ENCODE data around the gene ATP1B3.

DNA sequence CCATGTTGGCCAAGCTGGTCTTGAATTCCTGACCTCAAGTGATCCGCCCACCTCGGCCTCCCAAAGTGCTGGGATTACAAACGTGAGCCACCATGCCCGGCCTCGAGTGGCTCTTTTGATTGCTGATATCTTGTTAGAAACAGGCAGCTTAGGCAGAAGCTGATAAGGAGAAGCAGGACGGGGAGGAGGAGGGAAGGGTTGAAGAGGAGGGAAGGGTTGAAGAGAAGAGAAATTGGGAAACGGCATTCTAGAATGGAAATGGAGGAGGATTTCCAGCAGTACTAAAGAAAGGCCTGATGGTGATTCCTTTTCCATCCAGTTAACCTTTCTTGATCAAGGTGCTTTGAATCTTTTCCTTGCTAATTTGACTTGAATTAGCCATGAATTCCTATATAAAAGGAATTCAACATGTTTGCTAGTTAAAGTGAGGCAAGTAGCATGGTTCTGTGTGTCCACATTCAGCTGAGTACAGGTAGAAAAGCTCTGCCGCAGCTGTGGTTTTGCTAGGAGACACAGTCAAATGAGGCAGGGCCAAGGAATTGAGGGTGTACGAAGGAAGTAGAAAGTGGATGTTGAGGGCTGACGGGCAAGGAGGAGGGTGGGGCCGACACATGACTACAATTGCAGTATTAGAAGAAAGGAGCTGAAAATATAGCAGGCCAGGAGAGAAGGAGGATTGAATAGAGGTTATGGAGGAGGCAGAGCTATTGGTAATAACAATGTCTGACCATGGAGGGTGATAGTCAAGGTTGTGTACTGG lies 27.2 kb upstream of the ATP1B3 start:
- no peak for TF ChIP-seq MXI1 (conservative IDR thresholded peaks at IDR 0.05; ENCODE audit: poor library complexity, severe bottlenecking)
- TF ChIP-seq, protein P1, sequence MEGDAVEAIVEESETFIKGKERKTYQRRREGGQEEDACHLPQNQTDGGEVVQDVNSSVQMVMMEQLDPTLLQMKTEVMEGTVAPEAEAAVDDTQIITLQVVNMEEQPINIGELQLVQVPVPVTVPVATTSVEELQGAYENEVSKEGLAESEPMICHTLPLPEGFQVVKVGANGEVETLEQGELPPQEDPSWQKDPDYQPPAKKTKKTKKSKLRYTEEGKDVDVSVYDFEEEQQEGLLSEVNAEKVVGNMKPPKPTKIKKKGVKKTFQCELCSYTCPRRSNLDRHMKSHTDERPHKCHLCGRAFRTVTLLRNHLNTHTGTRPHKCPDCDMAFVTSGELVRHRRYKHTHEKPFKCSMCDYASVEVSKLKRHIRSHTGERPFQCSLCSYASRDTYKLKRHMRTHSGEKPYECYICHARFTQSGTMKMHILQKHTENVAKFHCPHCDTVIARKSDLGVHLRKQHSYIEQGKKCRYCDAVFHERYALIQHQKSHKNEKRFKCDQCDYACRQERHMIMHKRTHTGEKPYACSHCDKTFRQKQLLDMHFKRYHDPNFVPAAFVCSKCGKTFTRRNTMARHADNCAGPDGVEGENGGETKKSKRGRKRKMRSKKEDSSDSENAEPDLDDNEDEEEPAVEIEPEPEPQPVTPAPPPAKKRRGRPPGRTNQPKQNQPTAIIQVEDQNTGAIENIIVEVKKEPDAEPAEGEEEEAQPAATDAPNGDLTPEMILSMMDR (IDR thresholded peaks at IDR 0.05; ENCODE audit: poor library complexity, severe bottlenecking), result no peak
- no peak for TF ChIP-seq EZH2 (IDR thresholded peaks at IDR 0.05; ENCODE audit: borderline replicate concordance, insufficient read depth, low read length, poor library complexity, severe bottlenecking)
- TF ChIP-seq EP300 (conservative IDR thresholded peaks at IDR 0.05; ENCODE audit: poor library complexity, severe bottlenecking), result no peak
- TF ChIP-seq POLR2AphosphoS5 (IDR thresholded peaks at IDR 0.05), result no peak
- TF ChIP-seq, protein P2, sequence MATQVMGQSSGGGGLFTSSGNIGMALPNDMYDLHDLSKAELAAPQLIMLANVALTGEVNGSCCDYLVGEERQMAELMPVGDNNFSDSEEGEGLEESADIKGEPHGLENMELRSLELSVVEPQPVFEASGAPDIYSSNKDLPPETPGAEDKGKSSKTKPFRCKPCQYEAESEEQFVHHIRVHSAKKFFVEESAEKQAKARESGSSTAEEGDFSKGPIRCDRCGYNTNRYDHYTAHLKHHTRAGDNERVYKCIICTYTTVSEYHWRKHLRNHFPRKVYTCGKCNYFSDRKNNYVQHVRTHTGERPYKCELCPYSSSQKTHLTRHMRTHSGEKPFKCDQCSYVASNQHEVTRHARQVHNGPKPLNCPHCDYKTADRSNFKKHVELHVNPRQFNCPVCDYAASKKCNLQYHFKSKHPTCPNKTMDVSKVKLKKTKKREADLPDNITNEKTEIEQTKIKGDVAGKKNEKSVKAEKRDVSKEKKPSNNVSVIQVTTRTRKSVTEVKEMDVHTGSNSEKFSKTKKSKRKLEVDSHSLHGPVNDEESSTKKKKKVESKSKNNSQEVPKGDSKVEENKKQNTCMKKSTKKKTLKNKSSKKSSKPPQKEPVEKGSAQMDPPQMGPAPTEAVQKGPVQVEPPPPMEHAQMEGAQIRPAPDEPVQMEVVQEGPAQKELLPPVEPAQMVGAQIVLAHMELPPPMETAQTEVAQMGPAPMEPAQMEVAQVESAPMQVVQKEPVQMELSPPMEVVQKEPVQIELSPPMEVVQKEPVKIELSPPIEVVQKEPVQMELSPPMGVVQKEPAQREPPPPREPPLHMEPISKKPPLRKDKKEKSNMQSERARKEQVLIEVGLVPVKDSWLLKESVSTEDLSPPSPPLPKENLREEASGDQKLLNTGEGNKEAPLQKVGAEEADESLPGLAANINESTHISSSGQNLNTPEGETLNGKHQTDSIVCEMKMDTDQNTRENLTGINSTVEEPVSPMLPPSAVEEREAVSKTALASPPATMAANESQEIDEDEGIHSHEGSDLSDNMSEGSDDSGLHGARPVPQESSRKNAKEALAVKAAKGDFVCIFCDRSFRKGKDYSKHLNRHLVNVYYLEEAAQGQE (IDR thresholded peaks at IDR 0.05; ENCODE audit: borderline replicate concordance), result no peak
- no peak for TF ChIP-seq RAD21 (conservative IDR thresholded peaks at IDR 0.05)
- no peak for TF ChIP-seq TAF1 (IDR thresholded peaks at IDR 0.05; ENCODE audit: low read depth)

Measured in neural cell (in vitro differentiated cells).